Parathyroid adenoma (tissue), 2 donors: ENCODE data around the gene GMPR.

Source experiments
- H2AFZ ChIP-seq: fragments of 300-600 bp; sonication (generic); one replicate; pipeline ENCODE4 v1.7.0; 2017; ENCODE audit warnings: antibody characterized with exemption, mild to moderate bottlenecking
- H3K27ac ChIP-seq: fragments of 300-600 bp; sonication (generic); one replicate; pipeline ENCODE4 v1.7.0; 2017
- H3K27me3 ChIP-seq: fragments of 300-600 bp; sonication (generic); one replicate; pipeline ENCODE4 v1.7.0; 2017; ENCODE audit warnings: low read length; ENCODE audit not compliant: control insufficient read depth, insufficient read depth
- H3K36me3 ChIP-seq: fragments of 300-600 bp; sonication (generic); one replicate; pipeline ENCODE4 v1.7.0; 2017; ENCODE audit warnings: low read length; ENCODE audit not compliant: control insufficient read depth, insufficient read depth
- H3K4me1 ChIP-seq: fragments of 300-600 bp; sonication (generic); one replicate; pipeline ENCODE4 v1.7.0; 2017; ENCODE audit warnings: control low read depth
- H3K4me2 ChIP-seq: fragments of 300-600 bp; sonication (generic); one replicate; pipeline ENCODE4 v1.7.0; 2017; ENCODE audit warnings: low read length
- H3K4me3 ChIP-seq: fragments of 300-600 bp; sonication (generic); one replicate; pipeline ENCODE4 v1.7.0; 2017; ENCODE audit warnings: low read depth, low read length
- H3K79me2 ChIP-seq: fragments of 300-600 bp; sonication (generic); one replicate; pipeline ENCODE4 v1.7.0; 2017; ENCODE audit warnings: control low read depth
- H3K9ac ChIP-seq: fragments of 300-600 bp; sonication (generic); one replicate; pipeline ENCODE4 v1.7.0; 2017; ENCODE audit warnings: mild to moderate bottlenecking
- H3K9me3 ChIP-seq: fragments of 300-600 bp; sonication (generic); one replicate; pipeline ENCODE4 v1.7.0; 2017; ENCODE audit warnings: low read length; ENCODE audit not compliant: control insufficient read depth
- CTCF ChIP-seq: fragments of 300-600 bp; sonication (generic); IDR thresholded peaks from one replicate; pipeline ENCODE4 v1.7.0; 2017; ENCODE audit warnings: antibody characterized with exemption, mild to moderate bottlenecking
- donor health status: primary hyperparathyroidism.

Gene GMPR

GRCh38 chr6:16319813-16320532 is 81.6 kb downstream of the GMPR start:
- no peak overlapping the region for H3K9ac ChIP-seq
- peaks cover 26% of the 10 kb centered on the region for H3K4me1 ChIP-seq

GRCh38 chr6:16320533-16321340 is 82.3 kb downstream of the GMPR start:
- Histone ChIP-seq H3K79me2 (no peaks in the 10 kb centered on the region), H2AFZ (peak overlapping the region; percentile 70), H3K36me3 (no peaks in the 10 kb centered on the region), H3K4me2 (peak overlapping the region; percentile 41), H3K9me3 (no peaks in the 10 kb centered on the region), H3K9ac (no peak overlapping the region), H3K4me1 (peaks cover 26% of the 10 kb centered on the region), H3K27me3 (no peaks in the 10 kb centered on the region), H3K27ac (peak overlapping the region; percentile 82), H3K4me3 (no peak overlapping the region)
- TF ChIP-seq CTCF = no peak

More at GRCh38 chr6:16319813-16320532, 81.6 kb downstream of the GMPR start:
- no peaks in the 10 kb centered on the region for H3K9me3 ChIP-seq
- H3K4me3 ChIP-seq = no peak overlapping the region
- no peaks in the 10 kb centered on the region for H3K36me3 ChIP-seq
- no peaks in the 10 kb centered on the region for H3K27me3 ChIP-seq
- H3K79me2 ChIP-seq = no peaks in the 10 kb centered on the region
- no peak for TF ChIP-seq CTCF
- peak overlapping the region; percentile 41 for H3K4me2 ChIP-seq
- H3K27ac ChIP-seq = peak overlapping the region; percentile 82
- H2AFZ ChIP-seq = peak overlapping the region; percentile 70

- peaks cover 26% of the 10 kb centered on the region for H3K4me1 ChIP-seq
- no peak overlapping the region for H3K27ac ChIP-seq
- H3K27me3 ChIP-seq = no peaks in the 10 kb centered on the region
- no peak overlapping the region for H3K4me2 ChIP-seq
- no peak overlapping the region for H2AFZ ChIP-seq
- no peak for TF ChIP-seq CTCF
- H3K79me2 ChIP-seq = no peaks in the 10 kb centered on the region
- no peaks in the 10 kb centered on the region for H3K9me3 ChIP-seq
- H3K4me3 ChIP-seq = no peak overlapping the region
- no peak overlapping the region for H3K9ac ChIP-seq
- no peaks in the 10 kb centered on the region for H3K36me3 ChIP-seq
Observed at GRCh38 chr6:16321341-16321710, 82.9 kb downstream of the GMPR start.

- H3K9ac ChIP-seq = no peak overlapping the region
- H3K4me1 ChIP-seq = peaks cover 26% of the 10 kb centered on the region
- H2AFZ ChIP-seq = no peak overlapping the region
- H3K4me2 ChIP-seq = no peak overlapping the region
- no peak overlapping the region for H3K4me3 ChIP-seq
- no peaks in the 10 kb centered on the region for H3K9me3 ChIP-seq
- H3K27me3 ChIP-seq = no peaks in the 10 kb centered on the region
- H3K79me2 ChIP-seq = no peaks in the 10 kb centered on the region
- TF ChIP-seq CTCF = no peak
- no peak overlapping the region for H3K27ac ChIP-seq
- H3K36me3 ChIP-seq = no peaks in the 10 kb centered on the region
Observed at GRCh38 chr6:16321826-16322225, 83.4 kb downstream of the GMPR start.
